Tracheal epithelial cell (primary cell): ENCODE results near the gene BRMS1. TPM values are rescaled to one million over a fixed set of nuclear protein-coding genes. Genes with fewer than 3 reads are reported as not detected.

ENCODE experiments used
- total RNA-seq: library from RNA; depleted of rRNA; stranded (reverse); fragments of >200 nt; gene quantifications from 2 replicates; pipeline ENCODE4 v1.2.1, GENCODE V29; 2014

The BRMS1 gene, protein sequence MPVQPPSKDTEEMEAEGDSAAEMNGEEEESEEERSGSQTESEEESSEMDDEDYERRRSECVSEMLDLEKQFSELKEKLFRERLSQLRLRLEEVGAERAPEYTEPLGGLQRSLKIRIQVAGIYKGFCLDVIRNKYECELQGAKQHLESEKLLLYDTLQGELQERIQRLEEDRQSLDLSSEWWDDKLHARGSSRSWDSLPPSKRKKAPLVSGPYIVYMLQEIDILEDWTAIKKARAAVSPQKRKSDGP
- 69.1 and 82.4 TPM in 2 replicates for total RNA-seq

GRCh38 chr11:66344550-66345315 lies at the start of gene BRMS1:
TSS of gene BRMS1 (minus strand) at chr11:66345104. CDS start at chr11:66342234, 2,870 bp downstream.

GRCh38 chr11:66371627-66372415 lies 26.9 kb upstream of the BRMS1 start, which contains the start of gene SLC29A2:
TSS of gene SLC29A2 (minus strand) at chr11:66371760. CDS start at chr11:66371591, 169 bp downstream.

GRCh38 chr11:66347425-66348276 lies 2.7 kb upstream of the BRMS1 start, which contains the start of gene B4GAT1:
TSS of gene B4GAT1 (minus strand) at chr11:66347629. CDS start at chr11:66347545, 84 bp downstream.

GRCh38 chr11:66336234-66337102 lies 8.4 kb downstream of the BRMS1 start, which contains the start of gene RIN1:
TSS of gene RIN1 (minus strand) at chr11:66336434. CDS start at chr11:66336402, 32 bp downstream.

DNA sequence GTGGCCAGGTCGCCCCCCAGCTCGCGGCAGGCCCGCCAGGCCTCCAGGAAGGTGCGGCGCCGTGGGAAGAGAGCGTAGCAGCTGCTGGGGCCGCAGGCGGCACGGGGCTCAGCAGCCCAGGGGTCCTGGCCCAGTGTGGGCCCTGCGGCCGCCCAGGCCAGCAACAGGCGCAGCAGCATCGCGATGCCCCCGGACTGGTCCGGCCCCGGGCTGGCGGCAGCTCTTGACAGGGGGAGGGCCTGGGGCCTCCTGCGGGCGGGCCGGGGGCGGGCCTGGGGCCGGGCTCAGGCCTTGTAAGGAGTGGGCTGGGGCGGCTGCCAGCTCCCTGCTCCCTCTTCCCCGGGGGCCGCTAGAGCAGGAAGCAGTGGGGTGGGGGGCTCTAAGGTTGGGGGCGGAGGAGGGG lies 28.1 kb downstream of the BRMS1 start, which contains the start of gene CD248:
TSS of gene CD248 (minus strand) at position 196 of the 403 bp plus-strand sequence. CDS start at position 179, 17 bp downstream.

DNA sequence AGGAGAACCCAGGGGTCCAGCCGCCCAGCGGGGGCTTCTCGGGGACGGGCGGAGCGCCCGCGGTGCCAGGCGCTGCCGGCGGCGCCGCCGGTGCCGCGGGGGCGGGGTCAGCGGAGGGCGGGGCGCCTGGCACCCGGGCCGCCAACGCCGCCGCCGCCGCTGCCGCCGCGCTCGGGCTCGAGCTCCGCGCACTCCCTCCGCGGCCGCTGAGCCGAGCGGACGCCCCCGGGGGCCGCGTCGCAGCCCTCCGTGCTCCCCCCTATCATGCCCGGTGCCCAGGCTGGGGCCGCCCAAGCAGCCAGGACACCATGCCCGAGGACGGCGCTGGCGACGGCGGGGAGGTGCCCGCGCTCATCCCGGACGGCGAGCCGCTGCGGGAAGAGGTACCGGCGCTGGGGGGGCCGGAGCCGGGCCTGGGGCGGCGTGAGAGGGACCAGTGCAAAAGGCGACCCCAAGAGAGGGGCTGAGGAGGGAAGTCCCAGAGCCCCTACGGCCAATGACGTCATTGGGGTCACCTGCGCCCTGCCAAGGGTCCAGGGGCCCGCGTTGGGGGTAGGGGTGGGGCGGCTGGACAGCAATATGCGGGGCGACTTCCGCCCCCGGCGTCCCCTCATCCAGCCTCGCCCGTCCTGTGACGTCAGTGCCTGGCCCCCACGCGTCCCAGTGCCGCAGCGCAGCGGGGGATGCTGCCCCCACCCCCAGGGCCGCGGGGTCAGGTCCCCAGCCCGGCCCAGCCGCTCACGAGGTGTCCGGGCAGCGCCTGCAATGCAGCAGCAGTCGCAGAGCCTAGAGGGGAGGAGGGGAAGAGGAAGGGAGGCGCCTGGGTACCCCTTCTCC lies 53.0 kb downstream of the BRMS1 start, which contains the start of gene TMEM151A:
TSS of gene TMEM151A (plus strand) at position 189 of the 837 bp plus-strand sequence. CDS start at position 309, 120 bp downstream.

DNA sequence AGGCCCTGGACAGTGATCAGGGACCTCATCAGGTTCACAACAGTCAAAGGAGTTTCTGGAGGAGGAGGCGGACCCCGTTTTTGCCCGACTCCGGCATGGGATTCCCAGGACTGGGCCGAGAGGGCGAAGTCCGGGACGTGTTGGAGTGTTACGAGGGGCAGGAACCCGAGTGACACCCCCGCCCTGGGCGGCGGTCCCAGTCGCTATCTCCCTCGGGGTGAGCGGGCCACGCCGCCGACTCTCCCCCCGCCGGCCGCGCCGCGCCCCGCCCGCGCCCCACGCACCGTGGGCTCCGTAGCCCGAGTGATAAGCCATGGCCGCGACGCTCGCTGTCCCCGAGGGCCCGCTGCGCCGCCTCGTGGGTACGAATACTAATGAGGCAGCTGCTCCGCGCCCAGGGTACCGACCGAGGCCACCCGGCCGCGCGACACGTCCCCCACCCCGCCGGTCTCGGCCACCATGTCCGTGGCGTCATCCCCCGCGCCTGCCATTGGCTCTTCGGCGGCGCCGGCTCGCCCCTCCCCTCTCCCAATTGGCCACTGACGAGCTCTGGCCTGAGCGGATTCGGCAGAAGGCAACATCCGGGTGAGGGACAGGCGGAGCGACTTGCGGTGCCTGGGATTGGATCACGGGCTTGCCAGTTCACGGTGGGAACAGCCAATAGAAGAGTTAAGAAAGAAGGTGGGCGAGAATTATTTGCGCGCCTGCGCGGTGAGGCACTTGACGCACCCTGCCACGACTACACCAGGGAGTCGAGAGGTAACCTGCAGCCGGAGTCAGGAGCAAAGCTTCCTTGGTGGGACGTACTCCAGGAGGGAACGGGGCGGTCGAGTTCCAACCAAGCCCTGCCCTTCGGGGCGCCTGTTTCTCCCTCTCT lies 56.0 kb downstream of the BRMS1 start, which contains the start of gene YIF1A:
TSS of gene YIF1A (minus strand) at position 473 of the 877 bp plus-strand sequence. CDS start at position 315, 158 bp downstream.

Other genes starting within 250 kb of the BRMS1 start
- gene KLC2, start 87.4 kb downstream of the BRMS1 start, total RNA-seq = 18.5 and 21.2 TPM in 2 replicates
- gene RAB1B, start 76.5 kb downstream of the BRMS1 start, total RNA-seq = 59.3 and 68.8 TPM in 2 replicates
- not detected in 2 replicates for gene CNIH2, start 66.9 kb downstream of the BRMS1 start, total RNA-seq
- gene YIF1A, start 56.0 kb downstream of the BRMS1 start, total RNA-seq = 189 and 200 TPM in 2 replicates
- gene TMEM151A, start 53.2 kb downstream of the BRMS1 start, total RNA-seq = not detected in 2 replicates
- 0.24 TPM in 1 of 2 replicates, not detected in the other for gene CD248, start 28.1 kb downstream of the BRMS1 start, total RNA-seq
- gene RIN1, start 8.7 kb downstream of the BRMS1 start, total RNA-seq = 33.3 and 64.2 TPM in 2 replicates
- 11.6 and 35.0 TPM in 2 replicates for gene B4GAT1, start 2.5 kb upstream of the BRMS1 start, total RNA-seq
- gene SLC29A2, start 26.7 kb upstream of the BRMS1 start, total RNA-seq = 2.2 and 3.2 TPM in 2 replicates
- gene NPAS4, start 75.9 kb upstream of the BRMS1 start, total RNA-seq = not detected in 2 replicates
- 34.9 and 53.7 TPM in 2 replicates for gene MRPL11, start 93.7 kb upstream of the BRMS1 start, total RNA-seq
- gene PELI3, start 121.8 kb upstream of the BRMS1 start, total RNA-seq = 16.1 and 17.7 TPM in 2 replicates
- gene DPP3, start 135.3 kb upstream of the BRMS1 start, total RNA-seq = 54.4 and 85.1 TPM in 2 replicates
- 13.0 and 16.4 TPM in 2 replicates for gene BBS1, start 165.5 kb upstream of the BRMS1 start, total RNA-seq
- gene ZDHHC24, start 200.9 kb upstream of the BRMS1 start, total RNA-seq = 17.7 and 22.9 TPM in 2 replicates
- gene ACTN3, start 201.8 kb upstream of the BRMS1 start, total RNA-seq = not detected in 2 replicates
- 3.2 and 15.9 TPM in 2 replicates for gene CTSF, start 223.5 kb upstream of the BRMS1 start, total RNA-seq
- gene CCDC87, start 248.0 kb upstream of the BRMS1 start, total RNA-seq = 0.48 TPM in 1 of 2 replicates, not detected in the other
- gene CCS, start 248.1 kb upstream of the BRMS1 start, total RNA-seq = 23.9 and 26.5 TPM in 2 replicates